Peyer's patch (tissue), 4 donors: Measurements from ENCODE around the gene UBAC2. TPM values are rescaled to one million over a fixed set of nuclear protein-coding genes. Genes with fewer than 3 reads are reported as not detected.
A peak's percentile ranks its signal among the peaks of the same experiment; 100 is the strongest.
"Not testable (repeated sequence)": the region's sequence is repeated elsewhere in the genome, so short reads cannot be mapped to it uniquely, and the experiment has no call there.

Experiments used
- DNase-seq, 3 donors: peaks; one replicate each; pipeline ENCODE4 v3.0.0-alpha.2; 2017 to 2019
- H3K27ac ChIP-seq, 4 donors: fragments of 200-600 bp; sonication (generic); one replicate each; pipeline ENCODE4 v1.5.1; 2016 to 2019
- H3K27me3 ChIP-seq, 2 donors: fragments of 200-600 bp; sonication (generic); one replicate each; pipeline ENCODE4 v1.5.1; 2019
- H3K36me3 ChIP-seq, 3 donors: fragments of 200-600 bp; sonication (generic); one replicate each; pipeline ENCODE4 v1.5.1; 2016 to 2019
- H3K4me1 ChIP-seq, 4 donors: fragments of 200-600 bp; sonication (generic); one replicate each; pipeline ENCODE4 v1.5.1; 2016 to 2019
- H3K4me3 ChIP-seq, 4 donors: fragments of 200-600 bp; sonication (generic); 1 replicate in 3 of 4; 2 replicates in 1 of 4; pipeline ENCODE4 v1.5.1; 2016 to 2019; ENCODE audit warnings: mild to moderate bottlenecking in 1 of 4
- H3K9me3 ChIP-seq, 4 donors: fragments of 200-600 bp; sonication (generic); one replicate each; pipeline ENCODE4 v1.5.1; 2016 to 2019; ENCODE audit warnings: mild to moderate bottlenecking in 1 of 4
- CTCF ChIP-seq, 6 experiments: fragments of 450-650 bp in 4 of 6; fragments of 200-600 bp in 2 of 6; sonication (generic) in 1 of 6; IDR thresholded peaks; one replicate each; pipeline ENCODE4 v1.5.1; 2017 to 2019; ENCODE audit warnings: antibody characterized with exemption in 6 of 6, mild to moderate bottlenecking in 3 of 6, moderate library complexity in 1 of 6
- POLR2A ChIP-seq, 2 donors: fragments of 450-650 bp; IDR thresholded peaks; one replicate each; pipeline ENCODE4 v1.5.1; 2017; ENCODE audit warnings: antibody characterized with exemption in 2 of 2, mild to moderate bottlenecking in 2 of 2, moderate library complexity in 2 of 2
- total RNA-seq, 4 donors: library from RNA; depleted of rRNA; stranded (reverse); fragments of >200 nt; gene quantifications; one replicate each; pipeline ENCODE4 v1.1.0, GENCODE V29; 2016

Gene UBAC2
- total RNA-seq, 4 donors from 2014 or later, result 38.8 to 67.8 (median 63.4) TPM

- no peak for DNase-seq
- TF ChIP-seq CTCF (IDR thresholded peaks at IDR 0.05) (no peak), POLR2A (IDR thresholded peaks at IDR 0.05) (no peak)
- Histone ChIP-seq H3K4me3 (no peak overlapping the region), H3K9me3 (no peaks in the 10 kb centered on the region), H3K36me3 (no peaks in the 10 kb centered on the region), H3K27me3 (no peaks in the 10 kb centered on the region), H3K4me1 (peaks cover 0 to 26% (median 5%) of the 10 kb centered on the region in 4 donors), H3K27ac (peak overlapping the region in 1 of 4 donors; percentile 4)
Observed at GRCh38 chr13:99231721-99232120, 31.1 kb downstream of the UBAC2 start.

DNA sequence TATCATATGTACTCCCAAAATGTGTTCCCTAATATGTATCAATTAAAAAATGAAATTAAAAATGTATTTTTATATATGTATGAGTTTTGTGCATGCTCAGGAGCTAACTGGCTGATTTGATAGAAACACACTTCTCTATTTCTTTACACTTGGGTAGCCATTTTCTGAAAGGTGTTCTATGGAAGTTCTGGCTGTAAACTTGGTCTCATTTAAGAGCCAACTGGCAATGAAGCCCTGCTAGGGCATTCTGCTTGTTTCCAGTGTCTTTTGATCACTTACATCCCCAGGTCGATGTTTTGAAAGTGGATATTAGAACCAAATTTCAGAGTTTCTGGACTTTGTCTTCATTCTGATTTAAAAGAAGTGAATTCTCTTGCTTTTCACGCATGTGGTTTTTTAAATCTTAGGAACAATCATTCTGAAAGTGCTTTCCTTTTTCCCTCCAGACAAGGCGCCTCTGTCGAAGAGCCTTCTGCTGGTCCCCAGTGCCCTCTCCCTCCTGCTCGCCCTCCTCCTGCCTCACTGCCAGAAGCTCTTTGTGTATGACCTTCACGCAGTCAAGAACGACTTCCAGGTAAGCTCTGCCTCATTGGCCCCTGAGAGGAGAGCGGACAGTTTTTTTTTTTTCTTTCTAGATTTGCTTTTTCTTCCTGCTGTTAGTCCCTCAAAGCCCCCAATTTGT lies 37.5 kb downstream of the UBAC2 start:
- no peaks in the 10 kb centered on the region for H3K27me3 ChIP-seq
- peaks cover 0 to 18% (median 0%) of the 10 kb centered on the region in 3 donors for H3K36me3 ChIP-seq
- no peaks in the 10 kb centered on the region for H3K4me1 ChIP-seq
- H3K27ac ChIP-seq, result peak overlapping the region in 2 of 4 donors; percentile 9 to 22
- peak overlapping the region in 1 of 4 donors; percentile 6 for H3K4me3 ChIP-seq
- H3K9me3 ChIP-seq, result no peaks in the 10 kb centered on the region
- TF ChIP-seq CTCF (IDR thresholded peaks at IDR 0.05) (no peak), POLR2A (IDR thresholded peaks at IDR 0.05) (no peak)
- no peak for DNase-seq

DNA sequence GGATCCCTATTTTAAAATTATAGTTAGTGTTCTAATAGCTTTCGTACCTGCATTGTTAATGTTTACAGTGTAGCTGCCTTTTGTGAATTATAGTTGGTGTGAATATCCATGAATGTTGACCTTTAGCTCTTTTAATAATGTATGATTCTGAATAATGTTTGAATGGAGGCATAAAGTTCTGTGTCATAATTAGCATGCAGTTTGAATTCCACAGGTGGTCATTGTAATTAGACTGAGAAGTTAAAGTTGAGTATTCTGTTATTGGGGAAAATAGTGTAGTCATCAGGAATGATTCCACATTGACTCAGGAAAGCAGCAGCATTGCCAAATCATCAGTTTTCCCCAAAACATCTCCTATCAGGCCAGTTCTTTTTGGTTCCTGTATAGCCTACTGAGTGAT lies 45.4 kb downstream of the UBAC2 start:
- Histone ChIP-seq H3K27ac (no peak overlapping the region), H3K36me3 (peaks cover 0 to 24% (median 0%) of the 10 kb centered on the region in 3 donors), H3K9me3 (no peaks in the 10 kb centered on the region), H3K27me3 (no peaks in the 10 kb centered on the region), H3K4me1 (no peaks in the 10 kb centered on the region), H3K4me3 (no peak overlapping the region)
- DNase-seq, result no peak
- TF ChIP-seq POLR2A (IDR thresholded peaks at IDR 0.05), result no peak
- no peak for TF ChIP-seq CTCF (IDR thresholded peaks at IDR 0.05)

- not testable (repeated sequence) for H3K4me1 ChIP-seq, DNase-seq, H3K27ac ChIP-seq, H3K27me3 ChIP-seq, H3K4me3 ChIP-seq, H3K9me3 ChIP-seq
- H3K36me3 ChIP-seq, result peaks cover 0 to 23% (median 0%) of the 10 kb centered on the region in 3 donors
Observed at GRCh38 chr13:99249178-99249577, 48.5 kb downstream of the UBAC2 start.

- H3K4me1 ChIP-seq, H3K27me3 ChIP-seq, H3K4me3 ChIP-seq, H3K27ac ChIP-seq, DNase-seq, H3K9me3 ChIP-seq: not testable (repeated sequence)
- peaks cover 0 to 21% (median 0%) of the 10 kb centered on the region in 3 donors for H3K36me3 ChIP-seq
Observed at GRCh38 chr13:99249606-99250005, 49.0 kb downstream of the UBAC2 start.

DNA sequence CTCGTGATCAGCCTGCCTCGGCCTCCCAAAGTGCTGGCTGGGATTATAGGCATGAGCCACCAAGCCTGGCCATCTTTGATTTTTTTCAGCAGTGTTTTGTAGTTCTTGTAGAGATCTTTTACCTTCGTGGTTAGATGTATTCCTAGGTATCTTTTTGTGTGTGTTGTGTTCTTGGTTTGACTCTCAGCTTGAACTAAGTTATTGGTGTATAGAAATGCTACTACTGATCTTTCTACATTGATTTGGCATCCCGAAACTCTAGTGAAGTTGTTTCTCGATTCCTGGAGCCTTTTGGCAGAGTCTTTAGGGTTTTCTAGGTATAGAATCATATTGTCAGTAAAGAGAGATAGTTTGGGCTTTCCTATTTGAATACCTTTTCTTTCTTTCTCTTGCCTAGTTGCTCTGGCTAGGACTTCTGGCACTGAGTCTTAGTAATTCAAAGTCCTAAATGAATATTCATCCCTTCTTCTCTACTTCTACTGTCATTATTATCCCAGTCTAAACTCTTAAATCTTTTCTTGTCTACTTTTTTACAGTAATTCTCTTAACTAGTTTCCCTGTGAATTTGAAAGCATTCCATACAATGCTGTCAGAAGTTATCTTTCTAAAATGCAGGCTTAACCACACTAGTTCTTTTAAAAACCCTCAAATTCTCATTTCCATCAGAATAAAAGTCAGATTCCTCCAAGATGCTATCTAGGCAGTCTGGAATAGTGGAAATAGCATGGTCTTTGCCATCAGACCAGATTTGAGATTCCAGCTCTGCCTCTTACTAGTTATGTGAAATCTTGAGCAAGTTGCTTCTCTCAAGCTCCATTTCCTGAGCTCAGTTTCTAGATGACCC lies 50.5 kb downstream of the UBAC2 start:
- Histone ChIP-seq H3K9me3 (no peaks in the 10 kb centered on the region), H3K4me1 (no peaks in the 10 kb centered on the region), H3K27ac (no peak overlapping the region), H3K27me3 (no peaks in the 10 kb centered on the region), H3K36me3 (peaks cover 0 to 19% (median 0%) of the 10 kb centered on the region in 3 donors), H3K4me3 (no peak overlapping the region)
- no peak for TF ChIP-seq POLR2A (IDR thresholded peaks at IDR 0.05)
- no peak for TF ChIP-seq CTCF (IDR thresholded peaks at IDR 0.05)
- DNase-seq, result no peak
